IMR-90 (cell line): ENCODE data around the gene LARP4B. TPM values are rescaled to one million over a fixed set of nuclear protein-coding genes. Genes with fewer than 3 reads are reported as not detected.

ENCODE experiments used
- ATAC-seq: fragments of 200-7000 bp; cut with Tn5 transposase; 2 replicates; pipeline ENCODE4 v1.9.1; 2020; ENCODE audit warnings: low read depth, mild to moderate bottlenecking, moderate library complexity
- BruUV-seq: library from RNA; stranded (reverse); fragments of 400-500 nt; replicated peaks from 2 replicates; lab custom pipeline; 2021; lab: Mats Ljungman, UMichigan
- CTCF ChIA-PET: fragments of 300-600 bp; formaldehyde crosslinking; extraction: SDS; loops from one replicate; lab custom pipeline; 2021; ENCODE audit warnings: antibody characterized with exemption; lab: Yijun Ruan, JAX
- POLR2A ChIA-PET: fragments of 300-600 bp; sonication (Branson Sonifier 250); formaldehyde crosslinking; loops from one replicate; lab custom pipeline; 2022; ENCODE audit warnings: antibody characterized with exemption; ENCODE audit not compliant: unreplicated experiment; lab: Charles Lee
- DNase-seq: peaks from one replicate; pipeline ENCODE4 v3.0.0; 2013
- H2AFZ ChIP-seq: replicated peaks from 2 replicates; pipeline ENCODE3; 2013; ENCODE audit warnings: low read length, mild to moderate bottlenecking; ENCODE audit not compliant: poor library complexity
- H2AK5ac ChIP-seq: 2 replicates; pipeline ENCODE4 v1.6.1; 2013; ENCODE audit warnings: low read depth, low read length, inconsistent platforms
- H2AK9ac ChIP-seq: replicated peaks from 2 replicates; pipeline ENCODE3; 2013; ENCODE audit warnings: mild to moderate bottlenecking, low read depth, low read length, moderate library complexity; ENCODE audit not compliant: poor library complexity
- H2BK120ac ChIP-seq: 2 replicates; pipeline ENCODE4 v1.6.1; 2013; ENCODE audit warnings: low read depth, low read length, inconsistent platforms
- H2BK15ac ChIP-seq: 3 replicates; pipeline ENCODE4 v1.6.1; 2013; ENCODE audit warnings: low read depth, low read length, inconsistent platforms
- H2BK20ac ChIP-seq: 2 replicates; pipeline ENCODE4 v1.6.1; 2013; ENCODE audit warnings: low read depth, mild to moderate bottlenecking, inconsistent platforms, low read length, moderate library complexity
- H2BK5ac ChIP-seq: 2 replicates; pipeline ENCODE4 v1.6.1; 2013; ENCODE audit warnings: mild to moderate bottlenecking, low read depth, low read length, inconsistent platforms; ENCODE audit not compliant: poor library complexity, severe bottlenecking
- H3K14ac ChIP-seq: replicated peaks from 2 replicates; pipeline ENCODE4 v1.6.1; 2013; ENCODE audit warnings: low read depth, low read length, inconsistent platforms
- H3K18ac ChIP-seq: 2 replicates; pipeline ENCODE4 v1.6.1; 2013; ENCODE audit warnings: low read depth, low read length, control low read depth
- H3K23ac ChIP-seq: 2 replicates; pipeline ENCODE4 v1.6.1; 2013; ENCODE audit warnings: low read depth, low read length, inconsistent platforms
- H3K27ac ChIP-seq: 2 replicates; pipeline ENCODE4 v1.5.1; 2013; ENCODE audit warnings: mild to moderate bottlenecking, control low read depth, low read length; ENCODE audit not compliant: insufficient read depth
- H3K27me3 ChIP-seq: 2 replicates; pipeline ENCODE4 v1.6.1; 2013; ENCODE audit warnings: low read length; ENCODE audit not compliant: control insufficient read depth, insufficient read depth
- H3K36me3 ChIP-seq: 2 replicates; pipeline ENCODE4 v1.6.1; 2013; ENCODE audit warnings: low read length, mixed read lengths; ENCODE audit not compliant: control insufficient read depth, insufficient read depth
- H3K4ac ChIP-seq: 2 replicates; pipeline ENCODE4 v1.6.1; 2013; ENCODE audit warnings: low read depth, low read length, inconsistent platforms
- H3K4me1 ChIP-seq: 2 replicates; pipeline ENCODE4 v1.6.1; 2013; ENCODE audit warnings: low read length, mixed read lengths; ENCODE audit not compliant: control insufficient read depth, insufficient read depth
- H3K4me2 ChIP-seq: 2 replicates; pipeline ENCODE4 v1.6.1; 2013; ENCODE audit warnings: low read depth, mild to moderate bottlenecking, control low read depth, low read length, moderate library complexity
- H3K4me3 ChIP-seq: 2 replicates; pipeline ENCODE4 v1.5.1; 2013; ENCODE audit warnings: low read depth, mild to moderate bottlenecking, control low read depth, low read length, moderate library complexity; ENCODE audit not compliant: insufficient read depth
- H3K56ac ChIP-seq: 2 replicates; pipeline ENCODE4 v1.6.1; 2013; ENCODE audit warnings: low read length, inconsistent platforms; ENCODE audit not compliant: insufficient read depth; ENCODE audit errors: extremely low read depth
- H3K79me1 ChIP-seq, 2 experiments: 2 replicates each; pipeline ENCODE4 v1.6.1; 2013; ENCODE audit warnings: low read length in 2 of 2, inconsistent platforms in 1 of 2, low read depth in 1 of 2
- H3K9ac ChIP-seq: 2 replicates; pipeline ENCODE4 v1.6.1; 2013; ENCODE audit warnings: low read depth, low read length, control low read depth
- H3K9me1 ChIP-seq: 2 replicates; pipeline ENCODE4 v1.6.1; 2013; ENCODE audit warnings: low read length, inconsistent platforms; ENCODE audit not compliant: insufficient read depth
- H3K9me3 ChIP-seq: 2 replicates; pipeline ENCODE4 v1.6.1; 2013; ENCODE audit warnings: low read length; ENCODE audit not compliant: control insufficient read depth, insufficient read depth
- H4K20me1 ChIP-seq: 2 replicates; pipeline ENCODE4 v1.6.1; 2013; ENCODE audit warnings: low read length, inconsistent platforms; ENCODE audit not compliant: insufficient read depth
- H4K5ac ChIP-seq: 2 replicates; pipeline ENCODE4 v1.6.1; 2013; ENCODE audit warnings: mild to moderate bottlenecking, low read depth, low read length, control low read depth
- H4K8ac ChIP-seq, 2 experiments: 2 replicates each; pipeline ENCODE4 v1.6.1; 2013; ENCODE audit warnings: low read depth in 2 of 2, low read length in 2 of 2, control low read depth in 1 of 2, inconsistent platforms in 1 of 2
- H4K91ac ChIP-seq: 2 replicates; pipeline ENCODE4 v1.6.1; 2013; ENCODE audit warnings: low read depth, low read length, inconsistent platforms; ENCODE audit not compliant: insufficient read depth
- SMC3 ChIP-seq: fragments of 150-350 bp; IDR thresholded peaks from 2 replicates; pipeline ENCODE4 v1.6.1; 2016; ENCODE audit warnings: low read depth, mild to moderate bottlenecking, antibody characterized with exemption, low read length, moderate library complexity
- WGBS, 2 experiments: methylation state at CpG; one replicate each; pipeline versions ENCODE4 v1.1.5 to v1.1.7; 2013; ENCODE audit warnings: missing lambda C conversion rate in 2 of 2; ENCODE audit not compliant: insufficient read length in 1 of 2; ENCODE audit errors: extremely low coverage in 2 of 2; 5-methylcytosine and 5-hydroxymethylcytosine counted together
- dilution Hi-C: fragments of 300-500 bp; cut with HindIII; formaldehyde crosslinking; loops from one replicate; pipeline ENCODE4 v1.14.3; 2018; ENCODE audit warnings: low sequenced_read_pairs; ENCODE audit not compliant: unreplicated experiment
- in situ Hi-C: fragments of 300-500 bp; cut with MboI; formaldehyde crosslinking; loops from 3 replicates; pipeline ENCODE4 v1.14.3; 2019; ENCODE audit warnings: low sequenced_read_pairs, inconsistent platforms, mixed read lengths
- intact Hi-C: fragments of 100-400 bp; cut with micrococcal nuclease; formaldehyde crosslinking; loops from 2 replicates; pipeline ENCODE4 v1.10.0; 2022
- polyA plus RNA-seq, 3 experiments: library from polyadenylated mRNA; depleted of rRNA; stranded (reverse); fragments of >200 nt; gene quantifications; 2 replicates each; pipeline ENCODE4 v1.2.3, GENCODE V29; 2012; ENCODE audit warnings: low replicate concordance in 1 of 3
- total RNA-seq: library from RNA; depleted of rRNA; stranded (reverse); fragments of >200 nt; gene quantifications from 2 replicates; pipeline ENCODE4 v1.2.3, GENCODE V29; 2012

LARP4B gene
- total and polyA plus RNA-seq, 2 of the 4 experiments (the other 2 are of a cell fraction) = 24.3 to 25.5 TPM

- ATAC-seq (no peak), DNase-seq (no peak)
- no peaks in the 10 kb centered on the region for H3K4me1 ChIP-seq
- in situ Hi-C loops = no loop called here
- H2BK20ac ChIP-seq = no peak overlapping the region
- no peak overlapping the region for H3K14ac ChIP-seq
- no peaks in the 10 kb centered on the region for H4K20me1 ChIP-seq
- H2AFZ ChIP-seq = no peak overlapping the region
- no peak overlapping the region for H4K8ac ChIP-seq
- intact Hi-C loops = no loop called here
- H3K4me2 ChIP-seq = no peak overlapping the region
- H2BK5ac ChIP-seq = no peak overlapping the region
- H3K4ac ChIP-seq = no peak overlapping the region
- WGBS, 2 experiments = 100% methylated on average over 1 of the region's 5 CpGs; no CpG with 5 or more reads in 1 of the 2 experiments
- no peak overlapping the region for H3K18ac ChIP-seq
- no peak overlapping the region for H2AK5ac ChIP-seq
- no TSS peak for BruUV-seq
- no peaks in the 10 kb centered on the region for H3K9me1 ChIP-seq
- H3K4me3 ChIP-seq = no peak overlapping the region
- no peaks in the 10 kb centered on the region for H3K36me3 ChIP-seq
- no peak overlapping the region for H4K5ac ChIP-seq
- H3K27ac ChIP-seq = no peak overlapping the region
- TF ChIP-seq SMC3 = no peak
- H4K91ac ChIP-seq = no peak overlapping the region
- dilution Hi-C loops = no loop called here
- no peak overlapping the region for H3K23ac ChIP-seq
- no peak overlapping the region for H3K56ac ChIP-seq
- H3K9ac ChIP-seq = no peak overlapping the region
- no peak overlapping the region for H2BK15ac ChIP-seq
- H2AK9ac ChIP-seq = no peak overlapping the region
- no peaks in the 10 kb centered on the region for H3K9me3 ChIP-seq
- H2BK120ac ChIP-seq = no peak overlapping the region
- ChIA-PET CTCF (no interaction called here), POLR2A (no interaction called here)
- H3K27me3 ChIP-seq = peaks cover 14% of the 10 kb centered on the region
- H3K79me1 ChIP-seq = no peaks in the 10 kb centered on the region
Observed at GRCh38 chr10:963186-963585, 31.7 kb upstream of the LARP4B start.
